ENCODE data around the gene PLEKHA6.
"Not testable (repeated sequence)": the region's sequence is repeated elsewhere in the genome, so short reads cannot be mapped to it uniquely, and the experiment has no call there.

Gene PLEKHA6

DNA sequence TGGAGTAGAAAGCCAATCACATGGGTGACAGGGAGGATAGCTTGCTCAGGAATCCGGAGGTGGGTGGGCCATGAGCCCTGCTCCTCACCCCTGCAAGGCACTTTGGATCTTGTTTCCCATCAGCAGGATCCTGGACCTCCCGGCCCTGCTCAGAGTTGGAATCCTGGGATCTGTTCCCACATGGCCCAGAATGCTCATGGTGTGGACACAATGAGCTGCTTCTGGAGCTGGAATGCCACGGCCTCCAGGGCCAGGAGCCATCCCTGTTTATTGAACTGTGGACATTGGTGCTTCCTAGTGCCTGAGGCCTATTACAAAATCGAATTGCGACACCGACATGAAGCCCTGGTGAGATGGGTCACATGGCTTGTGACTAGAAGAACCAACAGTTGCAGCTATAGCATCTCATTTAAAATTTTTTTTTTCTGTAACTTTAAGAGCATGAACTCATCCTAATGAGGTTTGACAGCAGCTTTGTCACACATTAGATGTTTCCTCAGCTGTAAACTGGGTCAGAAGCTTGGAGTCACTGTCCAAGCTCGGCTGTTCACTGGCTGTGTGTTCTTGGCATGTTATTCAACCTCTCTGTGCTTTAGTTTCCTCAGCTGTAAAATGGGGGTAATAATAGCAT lies 105.6 kb downstream of the PLEKHA6 start:
- in situ Hi-C loops (cut with MboI; ENCODE audit: low sequenced_read_pairs): loop anchor here (25.0 kb wide), 1 partner anchor 1517 kb away; no protein-coding TSS in a partner anchor

DNA sequence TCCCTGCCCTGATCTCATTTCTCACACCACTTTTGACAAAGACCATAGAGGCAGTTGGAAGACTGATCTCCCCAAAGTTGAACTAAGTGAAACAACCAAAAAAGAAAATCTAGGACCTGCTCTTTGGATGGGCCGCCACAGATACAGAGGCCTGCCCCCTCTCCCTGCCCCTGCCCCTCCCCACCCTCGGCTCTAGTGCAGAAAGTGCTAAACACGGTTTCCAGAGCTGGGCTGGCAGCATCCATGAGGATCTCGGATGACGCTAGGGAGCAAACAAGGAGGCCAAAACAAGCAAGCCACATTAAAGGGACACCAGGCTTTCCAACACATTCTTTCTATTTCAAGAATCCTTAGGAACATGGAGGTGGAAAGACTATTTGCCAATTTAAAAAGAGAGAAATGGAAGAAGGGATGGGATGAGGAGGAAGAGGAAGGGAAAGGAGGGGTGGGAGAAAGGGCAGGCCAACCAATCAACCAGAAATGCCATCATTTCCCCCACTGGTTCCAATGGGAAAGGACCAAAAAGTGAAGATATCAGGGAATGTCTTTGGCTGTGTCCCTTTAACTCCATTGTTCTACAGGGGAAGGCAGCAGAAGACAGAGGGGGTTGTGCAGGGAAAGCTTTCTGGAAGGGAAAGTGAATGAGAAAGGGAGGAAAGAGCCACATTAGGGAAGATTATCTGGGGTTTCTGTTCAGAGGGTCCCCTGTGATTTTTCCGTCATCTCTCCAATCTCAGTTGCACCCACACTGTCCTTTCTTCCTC lies 107.6 kb downstream of the PLEKHA6 start:
- in situ Hi-C loops (cut with MboI; ENCODE audit: low sequenced_read_pairs): loop anchor here (25.0 kb wide), 1 partner anchor 1515 kb away; no protein-coding TSS in a partner anchor

DNA sequence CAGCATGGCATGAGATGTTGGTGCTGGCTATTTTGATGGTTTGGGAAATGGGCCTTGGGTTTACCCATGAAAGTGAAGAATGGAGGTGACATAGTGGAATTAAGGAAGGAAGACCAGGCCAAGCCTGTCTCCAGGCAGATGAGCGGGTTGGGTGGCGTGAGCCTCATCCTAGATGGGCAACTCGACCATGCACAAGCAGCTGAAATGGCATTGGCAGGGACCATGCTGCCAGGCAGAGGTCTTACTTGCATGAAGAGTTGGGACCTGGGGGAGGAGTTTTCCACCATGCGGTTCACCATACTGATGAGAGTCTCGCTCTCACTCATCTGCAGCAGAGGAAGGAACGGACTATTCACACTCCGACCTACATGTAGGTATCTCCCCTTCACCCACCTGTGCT lies 108.4 kb downstream of the PLEKHA6 start:
- in situ Hi-C loops (cut with MboI; ENCODE audit: low sequenced_read_pairs): loop anchor here (25.0 kb wide), 1 partner anchor 1514 kb away; no protein-coding TSS in a partner anchor

DNA sequence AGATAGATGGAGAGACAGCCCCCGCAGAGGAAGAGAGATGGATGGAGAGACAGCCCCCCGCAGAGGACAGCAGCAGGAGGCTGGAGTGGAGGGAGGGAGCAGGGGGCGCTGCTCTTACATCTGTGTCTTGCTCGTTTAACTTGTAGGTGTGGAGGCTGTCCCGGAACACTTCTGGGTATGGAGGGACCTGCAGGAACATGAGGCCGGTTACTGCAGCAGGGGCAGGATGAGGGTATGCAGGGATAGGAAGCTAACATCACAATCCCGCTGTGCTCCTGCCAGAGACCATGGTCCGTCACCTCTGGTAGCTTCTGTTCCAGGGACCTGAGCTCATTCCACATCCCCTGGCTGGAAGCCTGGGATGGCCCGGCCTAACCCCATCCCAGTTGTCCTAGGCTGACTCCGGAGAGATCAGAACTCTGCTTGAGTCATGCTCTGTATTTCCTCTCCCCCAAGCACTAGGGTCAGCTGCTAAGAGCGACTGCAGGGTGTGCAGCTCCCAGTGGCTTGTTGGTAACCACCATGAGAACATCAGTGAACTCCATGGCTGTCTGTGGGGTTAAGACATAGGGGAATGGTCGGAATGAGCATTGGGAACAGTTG lies 109.2 kb downstream of the PLEKHA6 start:
- in situ Hi-C loops (cut with MboI; ENCODE audit: low sequenced_read_pairs): loop anchor here (25.0 kb wide), 1 partner anchor 1513 kb away; no protein-coding TSS in a partner anchor

DNA sequence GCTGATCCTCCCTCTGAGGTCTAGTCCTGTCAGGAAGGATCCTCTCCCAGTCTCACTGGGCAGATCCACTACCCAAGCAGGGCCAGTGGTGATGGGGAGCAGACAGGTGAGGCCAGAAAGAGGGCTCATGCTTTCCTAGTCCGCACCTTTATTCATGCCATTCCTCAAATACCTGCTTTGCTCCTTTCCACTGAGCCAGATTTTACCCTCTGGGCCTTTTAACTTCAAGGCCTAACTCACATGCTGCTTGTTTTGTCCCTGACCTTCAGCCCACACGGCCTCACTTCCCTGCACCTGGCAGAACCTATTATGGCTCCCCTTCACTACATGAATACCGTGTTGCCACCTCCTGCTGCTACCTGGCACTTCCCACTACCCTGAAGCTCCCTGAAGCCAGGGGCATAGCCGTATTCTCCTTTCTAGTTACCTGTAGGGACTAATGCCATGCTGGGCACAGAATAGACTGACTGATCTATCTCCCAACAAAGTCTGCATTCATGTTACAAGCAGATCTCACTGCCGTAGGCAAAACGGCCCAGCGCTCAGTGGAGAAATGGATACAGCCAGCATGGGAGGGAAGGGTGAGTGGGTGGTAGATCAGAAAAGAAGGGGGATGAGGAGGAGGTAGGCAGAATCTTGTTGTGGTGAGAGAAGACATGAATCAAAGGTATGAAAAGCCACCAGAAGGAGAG lies 109.8 kb downstream of the PLEKHA6 start:
- in situ Hi-C loops (cut with MboI; ENCODE audit: low sequenced_read_pairs): loop anchor here (25.0 kb wide), 1 partner anchor 1513 kb away; no protein-coding TSS in a partner anchor

DNA sequence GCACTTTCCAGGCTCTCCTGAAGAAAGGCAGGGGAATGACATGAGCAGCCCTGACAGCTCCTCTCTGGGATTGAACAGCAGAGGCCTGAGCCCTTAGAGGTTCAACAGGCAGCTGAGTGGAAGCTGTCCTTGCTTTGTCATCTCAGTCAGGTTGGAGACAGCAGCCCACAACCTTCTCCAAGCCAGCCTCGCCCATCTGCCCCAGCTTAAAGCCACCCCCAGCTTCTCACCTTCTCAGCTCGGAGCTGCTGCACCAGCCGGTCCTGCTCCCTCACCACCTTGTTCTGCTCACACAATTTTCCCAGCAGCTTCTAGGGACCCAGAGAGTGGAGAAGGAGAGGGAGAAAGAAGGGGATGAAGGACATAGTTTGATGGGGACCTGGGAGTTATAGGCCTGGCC lies 110.8 kb downstream of the PLEKHA6 start:
- in situ Hi-C loops (cut with MboI; ENCODE audit: low sequenced_read_pairs): no loop called here

DNA sequence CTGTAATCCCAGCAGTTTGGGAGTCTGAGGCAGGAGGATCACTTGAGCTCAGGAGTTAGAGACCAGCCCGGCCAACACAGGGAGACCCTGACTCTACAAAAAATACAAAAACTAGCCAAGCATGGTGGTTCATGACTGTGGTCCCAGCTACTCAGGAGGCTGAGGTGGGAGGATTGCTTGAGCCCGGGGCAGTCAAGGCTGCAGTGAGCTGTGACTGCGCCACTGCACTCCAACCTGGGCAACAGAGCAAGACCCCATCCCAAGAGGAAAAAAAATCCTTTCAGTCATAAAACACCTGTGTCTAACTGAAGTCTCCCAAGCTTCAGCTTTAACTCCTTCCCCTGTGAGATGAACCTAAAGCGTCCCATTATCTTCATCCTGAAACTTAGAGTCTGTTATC lies 112.9 kb downstream of the PLEKHA6 start:
- in situ Hi-C loops (cut with MboI; ENCODE audit: low sequenced_read_pairs): no loop called here

DNA sequence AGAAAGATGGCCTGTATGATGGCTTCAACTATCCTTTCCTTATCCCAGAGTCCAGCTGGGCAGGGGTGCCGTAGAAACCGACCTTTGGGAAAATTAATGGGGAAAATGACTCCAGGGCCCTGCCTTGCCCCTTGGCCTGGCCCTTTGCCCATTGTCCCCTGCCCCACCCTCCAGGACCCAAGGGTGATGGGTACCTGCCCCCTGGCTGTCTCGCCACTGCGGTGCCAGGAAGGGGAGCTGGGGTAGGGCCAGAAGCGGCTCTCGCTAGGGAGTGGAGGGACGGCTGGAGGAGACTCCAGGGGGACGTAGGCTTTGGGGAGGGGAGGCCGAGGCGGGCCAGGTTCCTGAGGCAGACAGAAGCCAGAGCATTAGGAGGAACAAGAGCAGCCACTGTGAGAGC lies 116.8 kb downstream of the PLEKHA6 start:
- in situ Hi-C loops (cut with MboI; ENCODE audit: low sequenced_read_pairs): no loop called here

DNA sequence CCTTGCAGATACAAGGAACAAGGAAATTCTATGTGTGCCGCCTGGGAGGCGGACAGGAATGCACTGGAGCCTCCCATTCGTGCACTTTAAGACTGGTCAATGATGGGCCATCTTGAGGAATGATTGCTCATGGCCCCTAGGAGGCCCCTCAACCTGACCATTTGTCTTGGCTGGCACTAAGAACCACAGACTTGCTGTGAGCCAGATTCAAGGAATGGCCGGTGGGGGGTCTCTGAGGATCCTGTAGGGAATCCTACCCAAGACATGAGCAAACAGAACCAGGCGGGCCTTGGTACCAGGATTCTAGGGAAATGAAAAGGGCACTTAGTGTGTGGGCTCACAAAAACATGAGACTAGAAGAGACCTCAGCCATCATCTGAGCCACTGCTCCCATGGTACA lies 117.8 kb downstream of the PLEKHA6 start:
- in situ Hi-C loops (cut with MboI; ENCODE audit: low sequenced_read_pairs): no loop called here

DNA sequence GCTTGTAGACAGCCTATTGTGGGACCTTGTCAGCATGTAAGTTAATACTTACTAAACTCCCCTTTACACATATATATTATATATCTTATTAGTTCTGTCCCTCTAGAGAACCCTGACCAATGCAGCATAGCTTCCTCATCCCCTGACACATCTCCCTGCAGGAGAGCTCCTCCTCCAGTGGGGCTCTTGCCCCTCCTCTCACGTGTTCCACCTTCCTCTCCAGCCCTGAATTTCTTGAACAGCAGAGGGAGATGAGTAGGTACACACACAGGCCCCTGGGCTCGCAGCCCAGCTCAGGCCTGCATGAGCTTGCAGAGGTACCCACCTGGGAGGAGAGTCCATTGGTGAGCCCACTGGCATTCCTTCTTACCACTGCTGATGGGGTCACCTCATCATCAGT lies 118.7 kb downstream of the PLEKHA6 start:
- in situ Hi-C loops (cut with MboI; ENCODE audit: low sequenced_read_pairs): no loop called here

DNA sequence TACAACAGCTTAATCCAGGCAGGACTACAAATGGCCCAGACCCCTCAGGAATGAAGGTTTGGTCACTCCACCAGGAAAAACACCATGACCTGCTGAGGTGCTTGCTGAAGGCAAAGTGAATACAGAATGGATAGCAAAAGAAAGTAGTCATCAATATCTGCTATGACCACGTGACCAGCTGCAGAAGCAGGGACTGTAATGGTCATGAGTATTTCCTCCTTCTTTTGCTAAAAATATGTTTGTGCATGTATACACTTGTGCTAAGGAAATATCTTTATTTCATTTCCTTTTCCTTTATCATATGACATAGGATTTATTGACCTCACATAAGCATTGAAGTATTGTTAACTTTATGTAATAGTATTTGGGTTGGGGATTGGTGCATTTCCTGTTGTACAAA lies 119.5 kb downstream of the PLEKHA6 start:
- in situ Hi-C loops (cut with MboI; ENCODE audit: low sequenced_read_pairs): no loop called here

DNA sequence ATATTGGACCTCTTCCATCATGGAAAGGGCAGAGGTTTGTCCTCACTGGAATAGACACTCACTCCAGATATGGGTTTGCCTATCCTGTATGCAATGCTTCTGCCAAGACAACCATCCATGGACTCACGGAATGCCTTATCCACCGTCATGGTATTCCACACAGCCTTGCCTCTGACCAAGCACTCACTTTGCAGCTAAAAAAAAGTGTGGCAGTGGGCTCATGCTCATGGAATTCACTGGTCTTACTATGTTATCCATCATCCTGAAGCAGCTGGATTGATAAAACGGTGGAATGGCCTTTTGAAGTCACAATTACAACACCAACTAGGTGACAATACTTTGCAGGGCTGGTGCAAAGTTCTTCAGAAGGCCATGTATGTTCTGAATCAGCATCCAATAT lies 120.3 kb downstream of the PLEKHA6 start:
- in situ Hi-C loops (cut with MboI; ENCODE audit: low sequenced_read_pairs): not testable (repeated sequence)

DNA sequence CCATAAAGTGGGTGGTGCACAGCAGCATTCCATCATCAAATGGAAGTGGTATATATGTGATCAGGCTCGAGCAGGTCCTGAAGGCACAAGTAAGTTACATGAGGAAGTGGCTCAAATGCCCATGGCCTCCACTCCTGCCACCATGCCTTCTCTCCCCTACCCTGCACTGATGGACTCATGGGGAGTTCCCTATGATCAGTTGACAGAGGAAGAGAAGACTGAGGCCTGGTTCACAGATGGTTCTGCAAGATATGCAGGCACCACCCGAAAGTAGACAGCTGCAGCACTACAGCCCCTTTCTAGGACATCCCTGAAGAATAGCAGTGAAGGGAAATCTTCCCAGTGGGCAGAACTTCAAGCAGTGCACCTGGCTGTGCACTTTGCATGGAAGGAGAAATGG lies 121.2 kb downstream of the PLEKHA6 start:
- in situ Hi-C loops (cut with MboI; ENCODE audit: low sequenced_read_pairs): not testable (repeated sequence)

DNA sequence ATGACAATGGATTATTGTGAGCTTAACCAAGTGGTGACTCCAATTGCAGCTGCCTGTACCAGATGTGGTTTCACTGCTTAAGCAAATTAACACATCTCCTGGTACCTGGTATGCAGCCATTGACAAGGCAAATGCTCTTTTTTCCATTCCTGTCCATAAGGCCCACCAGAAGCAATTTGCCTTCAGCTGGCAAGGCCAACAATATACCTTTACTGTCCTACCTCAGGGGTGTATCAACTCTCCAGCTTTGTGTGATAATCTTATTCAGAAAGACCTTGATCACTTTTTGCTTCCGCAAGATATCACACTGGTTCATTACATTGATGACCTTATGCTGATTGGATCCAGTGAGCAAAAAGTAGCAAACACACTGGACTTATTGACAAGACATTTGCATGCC lies 122.2 kb downstream of the PLEKHA6 start:
- in situ Hi-C loops (cut with MboI; ENCODE audit: low sequenced_read_pairs): not testable (repeated sequence)

DNA sequence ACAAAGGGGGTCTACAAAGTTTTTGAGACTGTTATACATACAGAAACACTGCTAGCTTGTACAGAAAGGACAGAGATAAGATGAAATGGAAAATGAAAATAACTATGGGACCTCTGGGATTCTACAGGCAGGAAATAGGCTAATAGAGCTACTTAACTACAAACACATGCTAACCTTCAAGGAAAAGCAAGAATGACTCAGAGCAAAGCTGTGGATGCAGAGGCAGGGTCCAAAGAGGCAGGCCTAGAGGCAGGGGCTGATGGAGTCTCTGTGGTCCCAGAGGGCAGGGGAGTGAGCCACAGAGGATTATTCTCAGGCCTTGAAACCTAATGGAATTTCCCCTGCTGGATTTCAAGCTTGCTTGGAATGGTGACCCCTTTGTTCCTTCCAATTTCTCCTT lies 127.2 kb downstream of the PLEKHA6 start:
- in situ Hi-C loops (cut with MboI; ENCODE audit: low sequenced_read_pairs): no loop called here

DNA sequence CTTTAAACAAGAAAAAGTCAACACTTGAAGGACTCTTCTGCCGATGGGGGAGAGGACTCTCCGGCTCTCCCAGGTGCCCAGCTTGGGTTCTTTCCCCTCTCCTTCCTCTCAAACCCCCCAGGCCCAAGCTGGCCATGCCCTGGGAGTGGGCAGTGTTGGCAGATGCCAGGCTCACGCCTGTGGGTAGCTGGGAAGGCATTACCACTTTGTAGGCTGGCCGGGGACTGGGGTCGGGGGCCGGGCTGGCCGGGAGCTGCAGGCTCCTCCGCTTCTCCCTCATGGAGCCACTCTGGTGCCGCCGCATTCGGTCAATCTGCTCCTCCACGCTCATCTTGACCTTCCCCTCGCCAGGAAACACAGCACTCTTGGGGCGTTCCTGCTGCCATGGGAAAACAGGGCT lies 129.5 kb downstream of the PLEKHA6 start:
- in situ Hi-C loops (cut with MboI; ENCODE audit: low sequenced_read_pairs): no loop called here

DNA sequence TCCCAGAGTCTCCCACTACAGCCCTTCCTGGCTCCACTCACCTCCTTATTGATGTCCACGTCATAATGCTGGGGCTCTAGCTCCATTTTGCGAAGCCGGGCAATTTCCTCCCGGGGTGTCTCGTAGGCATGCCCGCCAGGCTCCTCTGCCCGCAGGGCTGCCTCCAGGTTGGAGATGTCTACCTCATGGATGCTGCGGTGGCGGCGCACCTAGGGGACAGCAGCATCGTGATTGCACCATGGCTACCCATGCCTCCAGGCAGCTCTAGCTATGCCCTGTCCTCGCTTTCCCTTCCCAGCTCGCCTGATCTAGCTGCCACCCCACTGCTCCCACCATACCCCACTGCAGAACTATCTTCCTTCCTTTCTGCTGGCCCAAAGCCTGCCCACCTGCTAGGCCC lies 130.8 kb downstream of the PLEKHA6 start:
- in situ Hi-C loops (cut with MboI; ENCODE audit: low sequenced_read_pairs): no loop called here

DNA sequence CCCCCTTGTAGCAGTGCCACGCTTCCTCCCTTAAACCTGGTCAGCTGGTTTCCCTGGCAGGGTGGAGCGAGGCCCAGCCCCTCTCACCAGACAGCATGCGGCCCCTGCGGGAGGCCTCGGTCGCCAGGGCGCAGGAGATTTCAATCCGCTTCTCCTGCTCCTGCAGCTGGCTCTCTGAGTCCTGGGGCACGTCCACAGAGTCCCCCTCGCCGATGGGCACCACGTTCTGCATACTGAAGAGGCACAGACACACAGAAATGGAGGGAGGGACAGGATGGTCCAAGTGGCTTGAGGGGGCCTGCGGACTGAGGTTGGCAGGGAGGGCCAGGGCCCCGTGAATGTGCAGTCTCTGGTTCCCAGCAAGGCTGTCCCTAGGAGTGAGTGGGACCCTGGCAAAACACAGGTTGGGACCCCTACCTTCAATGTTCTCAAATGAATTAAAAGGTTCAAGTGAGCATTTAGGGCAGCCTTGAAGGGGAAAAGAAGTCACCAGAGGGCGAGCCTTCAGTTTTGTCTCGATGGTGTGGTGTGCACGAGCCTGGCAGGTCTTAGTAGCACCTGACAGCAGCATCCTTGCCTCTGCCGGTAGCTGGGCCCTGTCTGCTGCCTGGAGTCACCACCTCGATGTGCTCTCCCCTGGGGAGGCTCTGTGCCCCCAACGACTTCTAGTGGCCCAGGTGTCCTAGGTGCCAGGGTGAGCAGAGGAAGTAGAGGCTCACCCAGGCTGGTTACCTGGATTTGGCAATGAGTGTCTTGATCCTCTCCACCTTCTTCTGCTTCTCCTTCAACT lies 131.5 kb downstream of the PLEKHA6 start:
- in situ Hi-C loops (cut with MboI; ENCODE audit: low sequenced_read_pairs): no loop called here

DNA sequence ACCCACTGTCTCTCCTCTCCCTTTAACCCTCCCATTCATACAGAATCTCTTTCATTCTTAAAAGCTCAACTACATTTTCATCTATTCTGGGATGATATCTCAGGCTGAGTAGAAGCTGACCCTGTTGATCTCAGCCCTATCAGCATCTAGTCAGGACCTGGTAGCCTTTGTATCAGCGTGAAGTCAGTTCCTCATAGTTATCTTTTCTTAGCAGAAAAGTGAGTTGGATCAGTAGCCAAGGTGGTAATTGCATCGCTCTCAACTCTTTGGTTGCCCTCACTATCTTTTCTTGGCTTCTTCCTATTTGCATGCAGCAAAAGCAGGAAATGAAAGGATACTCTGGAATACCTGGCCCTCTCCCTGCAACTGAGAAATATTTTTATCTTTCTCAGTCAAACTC lies 132.4 kb downstream of the PLEKHA6 start:
- in situ Hi-C loops (cut with MboI; ENCODE audit: low sequenced_read_pairs): no loop called here
